ENCODE measurements around the gene FILIP1L. TPM values are rescaled to one million over a fixed set of nuclear protein-coding genes. Genes with fewer than 3 reads are reported as not detected.

The FILIP1L gene
- total and polyA plus RNA-seq, 11 donors: 18.2 to 120 (median 77.3) TPM

DNA sequence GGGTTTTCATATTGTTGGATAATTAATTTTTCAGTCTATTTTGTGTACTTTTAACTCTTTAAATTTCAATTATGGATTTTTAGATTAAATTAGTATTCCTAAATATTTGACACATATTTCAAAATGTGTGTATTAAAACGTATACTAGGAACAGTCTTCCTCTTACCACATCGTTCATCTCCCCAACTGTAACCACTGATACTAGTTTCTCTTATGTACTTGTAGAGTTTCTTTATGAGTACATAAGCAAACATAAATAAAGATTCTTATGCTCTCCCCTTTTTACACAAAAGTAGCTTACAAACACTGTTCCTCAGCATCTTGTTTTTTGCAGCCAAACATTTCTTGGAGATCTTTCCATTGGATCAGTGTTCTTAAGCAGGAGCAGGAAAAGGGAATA, 250.7 kb downstream of the FILIP1L start:
- 71 to 83% (median 78%) methylated on average over 2 of the region's 2 CpGs for WGBS, 4 donors
- no peaks in the 10 kb centered on the region for H3K27me3 ChIP-seq
- no peak for DNase-seq
- no peaks in the 10 kb centered on the region for H3K9me3 ChIP-seq
- TF ChIP-seq, protein P1, sequence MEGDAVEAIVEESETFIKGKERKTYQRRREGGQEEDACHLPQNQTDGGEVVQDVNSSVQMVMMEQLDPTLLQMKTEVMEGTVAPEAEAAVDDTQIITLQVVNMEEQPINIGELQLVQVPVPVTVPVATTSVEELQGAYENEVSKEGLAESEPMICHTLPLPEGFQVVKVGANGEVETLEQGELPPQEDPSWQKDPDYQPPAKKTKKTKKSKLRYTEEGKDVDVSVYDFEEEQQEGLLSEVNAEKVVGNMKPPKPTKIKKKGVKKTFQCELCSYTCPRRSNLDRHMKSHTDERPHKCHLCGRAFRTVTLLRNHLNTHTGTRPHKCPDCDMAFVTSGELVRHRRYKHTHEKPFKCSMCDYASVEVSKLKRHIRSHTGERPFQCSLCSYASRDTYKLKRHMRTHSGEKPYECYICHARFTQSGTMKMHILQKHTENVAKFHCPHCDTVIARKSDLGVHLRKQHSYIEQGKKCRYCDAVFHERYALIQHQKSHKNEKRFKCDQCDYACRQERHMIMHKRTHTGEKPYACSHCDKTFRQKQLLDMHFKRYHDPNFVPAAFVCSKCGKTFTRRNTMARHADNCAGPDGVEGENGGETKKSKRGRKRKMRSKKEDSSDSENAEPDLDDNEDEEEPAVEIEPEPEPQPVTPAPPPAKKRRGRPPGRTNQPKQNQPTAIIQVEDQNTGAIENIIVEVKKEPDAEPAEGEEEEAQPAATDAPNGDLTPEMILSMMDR (IDR thresholded peaks at IDR 0.05): no peak
- no peak for TF ChIP-seq POLR2A (IDR thresholded peaks at IDR 0.05)
- peak overlapping the region in 1 of 12 donors; percentile 89 for H3K27ac ChIP-seq
- intact Hi-C loops (cut with DNase I): no loop called here
- H3K36me3 ChIP-seq: peaks cover 0 to 88% (median 37%) of the 10 kb centered on the region in 9 donors
- no peak overlapping the region for H3K4me3 ChIP-seq
- no peak for ATAC-seq
- H3K4me1 ChIP-seq: peaks cover 9 to 94% (median 65%) of the 10 kb centered on the region in 12 donors

DNA sequence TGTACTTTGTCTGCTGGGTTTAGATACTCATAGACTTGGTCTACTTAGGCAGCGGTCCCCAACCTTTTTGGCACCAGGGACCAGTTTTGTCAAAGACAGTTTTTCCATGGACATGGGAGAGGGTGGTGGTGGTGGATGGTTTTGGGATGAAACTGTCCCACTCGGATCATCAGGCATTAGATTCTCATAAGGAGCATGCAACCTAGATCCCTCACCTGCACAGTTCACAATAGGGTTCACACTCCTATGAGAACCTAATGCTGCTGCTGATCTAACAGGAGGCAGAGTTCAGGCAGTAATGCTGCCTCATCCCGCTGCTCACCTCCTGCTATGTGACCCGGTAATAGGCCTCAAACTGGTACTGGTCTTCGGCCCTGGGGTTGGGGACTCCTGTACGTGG, 251.3 kb downstream of the FILIP1L start:
- H3K4me1 ChIP-seq: peaks cover 9 to 94% (median 62%) of the 10 kb centered on the region in 12 donors

DNA sequence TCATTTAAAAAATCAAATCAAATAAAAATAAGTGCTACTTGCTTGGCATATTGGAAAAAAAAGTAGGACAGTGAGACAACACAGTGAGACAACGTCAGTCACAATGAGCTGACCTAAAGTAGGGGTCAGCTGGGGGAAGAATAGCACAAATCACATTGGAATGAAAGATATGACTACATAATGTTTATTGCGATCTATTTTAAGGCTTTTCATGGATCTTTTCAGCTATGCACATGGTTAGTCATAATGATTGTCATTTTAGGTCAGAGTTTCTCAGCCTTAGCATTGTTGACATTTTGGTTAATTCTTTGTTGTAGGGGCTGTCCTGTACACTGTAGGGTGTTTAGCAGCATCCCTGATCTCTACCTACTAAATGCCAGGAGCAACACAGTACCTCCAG, 252.1 kb downstream of the FILIP1L start:
- peaks cover 0 to 88% (median 49%) of the 10 kb centered on the region in 9 donors for H3K36me3 ChIP-seq
- DNase-seq (no peak), ATAC-seq (peak in 2 of 4 donors; percentile 13 to 25)
- H3K4me3 ChIP-seq: no peak overlapping the region
- H3K27ac ChIP-seq: peak overlapping the region in 3 of 12 donors; percentile 7 to 89 (median 40)
- H3K9me3 ChIP-seq: no peaks in the 10 kb centered on the region
- peaks cover 9 to 93% (median 60%) of the 10 kb centered on the region in 12 donors for H3K4me1 ChIP-seq
- no peaks in the 10 kb centered on the region for H3K27me3 ChIP-seq
- TF ChIP-seq, protein P1 (IDR thresholded peaks at IDR 0.05): no peak
- TF ChIP-seq POLR2A (IDR thresholded peaks at IDR 0.05): no peak
- 46 to 55% (median 51%) methylated on average over 2 of the region's 2 CpGs for WGBS, 4 donors
- intact Hi-C loops (cut with DNase I): no loop called here

More for the DNA sequence above, 251.3 kb downstream of the FILIP1L start:
- Histone ChIP-seq H3K4me3 (no peak overlapping the region), H3K27me3 (no peaks in the 10 kb centered on the region), H3K9me3 (no peaks in the 10 kb centered on the region), H3K27ac (peak overlapping the region in 2 of 12 donors; percentile 40 to 89), H3K36me3 (peaks cover 0 to 89% (median 43%) of the 10 kb centered on the region in 9 donors)
- DNase-seq (no peak), ATAC-seq (no peak)
- intact Hi-C loops (cut with DNase I): no loop called here
- 77 to 91% (median 87%) methylated on average over 6 of the region's 6 CpGs for WGBS, 4 donors
- TF ChIP-seq, protein P1 (IDR thresholded peaks at IDR 0.05): no peak
- no peak for TF ChIP-seq POLR2A (IDR thresholded peaks at IDR 0.05)

DNA sequence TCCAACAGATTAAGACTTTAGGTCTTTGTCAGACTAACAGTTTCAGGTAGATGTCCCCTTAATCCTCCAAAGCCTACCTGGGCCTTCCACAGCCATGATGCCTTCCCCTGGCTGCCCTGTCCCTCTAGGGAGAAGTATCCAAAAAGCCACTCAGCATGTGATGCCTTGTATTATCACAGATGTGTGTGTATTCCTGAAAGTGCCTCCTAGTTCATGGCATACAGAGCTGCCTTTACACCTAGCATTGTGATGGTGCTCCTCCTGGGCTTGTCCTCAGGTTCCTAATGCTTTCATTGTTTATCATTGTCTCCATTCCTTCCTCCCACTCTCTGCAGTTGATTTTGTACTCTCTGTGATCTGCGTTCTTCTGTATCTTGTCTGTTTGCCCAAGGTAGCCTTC, 253.1 kb downstream of the FILIP1L start:
- DNase-seq: no peak
- H3K4me1 ChIP-seq: peaks cover 8 to 90% (median 52%) of the 10 kb centered on the region in 12 donors
- WGBS, 4 donors: 71 to 85% (median 74%) methylated on average over 1 of the region's 1 CpG
- intact Hi-C loops (cut with DNase I): no loop called here
- H3K4me3 ChIP-seq: no peak overlapping the region
- peak overlapping the region in 3 of 12 donors; percentile 6 to 89 (median 24) for H3K27ac ChIP-seq
- no peaks in the 10 kb centered on the region for H3K27me3 ChIP-seq
- peaks cover 0 to 87% (median 46%) of the 10 kb centered on the region in 9 donors for H3K36me3 ChIP-seq
- ATAC-seq: no peak
- H3K9me3 ChIP-seq: no peaks in the 10 kb centered on the region
- no peak for TF ChIP-seq POLR2A (IDR thresholded peaks at IDR 0.05)
- TF ChIP-seq, protein P1 (IDR thresholded peaks at IDR 0.05): no peak

Measured in heart left ventricle (tissue), 16 donors.